ENCODE results near the gene MATN1.
A peak's percentile ranks its signal among the peaks of the same experiment; 100 is the strongest.

The MATN1 gene

GRCh38 chr1:30678209-30678608 is 45.2 kb downstream of the MATN1 start:
- no peak for DNase-seq

GRCh38 chr1:30677471-30677870 is 45.9 kb downstream of the MATN1 start:
- DNase-seq = peak; percentile 3

- no peak for DNase-seq
Observed at GRCh38 chr1:30675761-30676160, 47.6 kb downstream of the MATN1 start.

- no peak for DNase-seq
Observed at GRCh38 chr1:30675289-30675688, 48.1 kb downstream of the MATN1 start.

GRCh38 chr1:30673395-30673794 is 50.0 kb downstream of the MATN1 start:
- no peak for DNase-seq

GRCh38 chr1:30672661-30673060 is 50.7 kb downstream of the MATN1 start:
- no peak for DNase-seq

GRCh38 chr1:30670240-30671060 is 52.9 kb downstream of the MATN1 start:
- no peak for DNase-seq

GRCh38 chr1:30668546-30669327 is 54.6 kb downstream of the MATN1 start:
- peak; percentile 11 for DNase-seq

GRCh38 chr1:30668024-30668423 is 55.4 kb downstream of the MATN1 start:
- peak; percentile 35 for DNase-seq

GRCh38 chr1:30666756-30667273 is 56.6 kb downstream of the MATN1 start:
- no peak for DNase-seq

- no peak for DNase-seq
Observed at GRCh38 chr1:30665216-30666010, 58.0 kb downstream of the MATN1 start.

- DNase-seq = peak; percentile 39
Observed at GRCh38 chr1:30664103-30664755, 59.2 kb downstream of the MATN1 start.

- DNase-seq = no peak
Observed at GRCh38 chr1:30663596-30664091, 59.7 kb downstream of the MATN1 start.

GRCh38 chr1:30662291-30662840 is 61.0 kb downstream of the MATN1 start:
- no peak for DNase-seq

GRCh38 chr1:30661311-30661710 is 62.1 kb downstream of the MATN1 start:
- DNase-seq = no peak
